HS-27A (cell line): Measurements from ENCODE around the gene STEAP4.
A peak's percentile ranks its signal among the peaks of the same experiment; 100 is the strongest.
"Not testable (repeated sequence)": the region's sequence is repeated elsewhere in the genome, so short reads cannot be mapped to it uniquely, and the experiment has no call there.

Source experiments
- DNase-seq: peaks from one replicate; pipeline ENCODE4 v3.0.0-alpha.2; 2012; ENCODE audit warnings: low read depth, missing footprints

Gene STEAP4

GRCh38 chr7:88312061-88312663 lies 5.5 kb upstream of the STEAP4 start:
- no peak for DNase-seq

GRCh38 chr7:88311675-88312036 lies 5.0 kb upstream of the STEAP4 start:
- DNase-seq: no peak

DNA sequence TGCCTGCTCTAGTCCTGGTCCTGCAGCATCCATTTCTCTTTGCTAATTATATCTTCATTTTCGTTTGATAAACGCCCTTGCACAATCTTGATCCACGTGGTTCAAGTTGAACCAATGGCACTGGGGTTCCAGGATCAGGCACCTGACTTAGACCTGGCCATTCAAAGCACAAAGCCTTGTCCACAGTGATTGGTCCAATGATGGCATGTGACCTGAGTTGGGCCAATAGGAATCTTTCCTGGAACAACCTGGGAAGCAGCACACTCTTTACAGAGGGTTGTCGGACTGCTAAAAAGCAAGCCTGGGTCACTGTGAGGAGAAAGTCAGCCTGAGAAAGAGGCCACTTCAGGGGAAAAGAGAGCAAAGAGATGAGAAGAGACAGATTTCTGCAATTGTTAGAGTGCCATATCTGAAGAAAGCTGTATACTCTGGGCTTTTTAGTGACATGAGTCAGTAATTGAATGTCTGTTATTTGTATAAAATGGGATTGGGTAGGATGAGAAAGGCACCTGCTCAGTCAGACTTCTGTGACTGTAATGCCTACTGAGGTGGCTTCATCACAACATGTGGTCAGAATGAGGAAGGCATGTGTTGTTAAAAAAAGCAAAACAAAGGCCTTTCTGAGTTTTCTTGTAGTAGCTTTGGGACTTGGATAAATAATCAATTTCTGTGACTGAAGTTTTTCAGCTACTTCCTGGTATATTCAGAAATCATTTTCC lies 4.4 kb upstream of the STEAP4 start:
- no peak for DNase-seq

GRCh38 chr7:88309819-88310218 lies 3.1 kb upstream of the STEAP4 start:
- DNase-seq: no peak

- no peak for DNase-seq
Measured at GRCh38 chr7:88307823-88308222, 1.1 kb upstream of the STEAP4 start.

DNA sequence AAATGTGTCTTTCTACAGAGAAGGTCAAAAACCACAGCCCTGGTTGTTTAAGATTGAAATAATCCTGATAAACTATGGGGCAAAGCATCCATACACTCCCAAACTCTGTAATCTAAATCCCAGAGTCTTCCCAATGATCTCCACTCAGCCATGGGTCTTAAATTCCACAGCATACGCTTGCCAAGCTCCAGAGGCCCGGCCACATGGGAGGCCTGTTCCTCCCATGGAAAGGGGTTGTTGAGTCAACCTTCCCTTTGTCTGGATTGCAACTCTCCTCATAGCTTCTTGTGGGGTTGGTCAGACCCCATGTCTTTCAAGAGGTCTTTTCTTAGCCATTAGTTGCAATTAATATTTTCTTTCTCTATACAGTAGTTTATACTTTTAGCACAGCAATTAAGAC lies 718 bp upstream of the STEAP4 start:
- no peak for DNase-seq

DNA sequence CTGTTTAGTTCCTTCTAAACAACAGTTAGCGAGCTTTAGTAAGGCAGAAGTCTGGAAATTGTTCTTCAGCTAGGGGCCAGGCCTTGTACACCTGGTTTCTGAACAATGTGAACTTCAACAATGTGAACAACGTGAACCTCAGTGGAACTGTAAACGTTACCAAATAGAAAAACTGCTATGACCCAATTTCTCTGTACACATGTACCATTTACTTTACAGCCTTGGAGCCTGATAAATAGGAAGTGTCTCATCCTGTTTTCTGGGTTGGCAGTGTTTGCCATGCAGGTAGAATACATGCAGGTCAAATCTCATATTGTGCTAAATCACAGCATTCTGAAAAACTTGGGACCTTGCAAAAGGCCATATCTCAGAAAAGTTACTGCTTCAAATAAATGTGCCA lies 1.6 kb downstream of the STEAP4 start:
- DNase-seq: no peak

DNA sequence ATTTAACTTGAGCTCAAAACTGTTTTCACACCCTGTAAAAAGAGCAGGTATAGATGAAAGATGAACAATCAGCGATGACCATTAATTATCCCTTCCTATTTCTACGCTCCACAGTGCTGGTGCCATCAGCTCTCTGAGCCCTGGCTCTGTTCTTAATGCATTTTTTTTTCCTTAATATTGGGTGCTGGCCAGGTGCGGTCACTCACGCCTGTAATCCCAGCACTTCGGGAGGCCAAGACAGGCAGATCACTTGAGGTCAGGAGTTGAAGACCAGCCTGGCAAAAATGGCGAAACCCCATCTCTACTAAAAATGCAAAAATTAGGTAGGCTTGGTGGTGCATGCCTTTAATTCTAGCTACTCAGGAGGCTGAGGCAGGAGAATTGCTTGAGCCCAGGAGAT lies 4.2 kb downstream of the STEAP4 start:
- no peak for DNase-seq

- no peak for DNase-seq
Measured at GRCh38 chr7:88301924-88302323, 4.8 kb downstream of the STEAP4 start.

DNA sequence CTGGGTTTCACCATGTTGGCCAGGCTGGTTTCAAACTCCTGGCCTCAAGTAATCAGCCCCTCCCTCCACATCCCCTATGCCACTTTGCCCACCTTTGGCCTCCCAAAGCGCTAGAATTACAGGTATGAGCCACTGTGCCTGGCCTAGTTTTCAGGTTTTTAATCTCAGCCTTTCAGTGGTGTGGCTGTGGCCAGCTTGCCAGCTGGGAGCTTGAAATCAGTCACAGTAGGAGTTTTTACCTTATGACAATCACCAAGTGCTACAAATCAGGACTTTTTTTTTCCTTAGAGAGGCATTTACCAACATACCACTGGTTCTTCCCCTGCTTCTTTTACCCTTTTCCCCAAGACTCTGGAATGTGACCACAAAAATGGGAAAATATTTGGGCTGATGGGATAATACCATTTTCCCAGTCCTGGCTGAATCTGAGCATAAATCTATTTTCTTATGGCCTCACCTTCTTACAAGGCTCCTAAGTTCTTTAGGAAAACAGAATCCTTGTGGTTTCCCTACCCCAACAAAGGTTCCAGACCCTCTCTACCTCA lies 6.2 kb downstream of the STEAP4 start:
- DNase-seq: no peak

DNA sequence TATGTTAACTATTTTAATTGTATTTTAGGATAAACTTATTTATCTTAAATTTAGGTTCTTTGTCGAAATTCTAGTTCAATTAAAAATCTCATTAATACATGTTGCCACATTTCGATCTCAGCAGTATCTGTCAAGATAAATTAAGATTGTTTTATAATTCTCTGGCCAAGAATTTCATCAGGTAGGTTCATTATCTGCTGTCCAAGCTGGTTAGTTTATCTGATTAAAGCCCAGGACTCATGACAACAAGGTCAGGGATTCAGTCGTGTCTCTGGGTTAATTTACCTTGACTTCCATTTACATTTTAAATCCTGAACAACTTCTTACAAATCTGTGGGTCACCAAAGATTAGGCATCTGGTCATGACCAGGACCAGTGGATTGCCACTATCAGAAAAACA lies 7.6 kb downstream of the STEAP4 start:
- no peak for DNase-seq

GRCh38 chr7:88293866-88294265 lies 12.8 kb downstream of the STEAP4 start:
- DNase-seq: no peak

- DNase-seq: peak; percentile 42
Measured at GRCh38 chr7:88291398-88292173, 15.1 kb downstream of the STEAP4 start.

DNA sequence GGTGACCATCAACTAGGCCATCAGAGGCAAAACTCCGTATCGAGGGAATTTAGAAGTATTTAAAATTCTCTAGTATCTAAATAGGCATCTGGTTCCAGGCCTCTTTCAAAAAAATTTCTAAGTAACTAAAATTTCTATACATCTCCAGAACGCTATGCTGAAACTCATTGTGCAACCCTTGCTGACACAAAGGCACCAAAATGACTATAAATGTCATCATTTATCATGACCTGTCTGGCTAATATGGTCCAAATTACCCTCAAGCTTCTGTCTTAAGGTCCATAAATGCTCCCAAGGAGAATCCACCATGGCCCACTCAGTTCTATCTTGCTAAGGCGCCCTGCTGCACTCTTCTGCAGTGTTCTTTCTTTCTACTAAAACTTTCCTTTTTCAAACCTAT lies 16.2 kb downstream of the STEAP4 start:
- DNase-seq: no peak

DNA sequence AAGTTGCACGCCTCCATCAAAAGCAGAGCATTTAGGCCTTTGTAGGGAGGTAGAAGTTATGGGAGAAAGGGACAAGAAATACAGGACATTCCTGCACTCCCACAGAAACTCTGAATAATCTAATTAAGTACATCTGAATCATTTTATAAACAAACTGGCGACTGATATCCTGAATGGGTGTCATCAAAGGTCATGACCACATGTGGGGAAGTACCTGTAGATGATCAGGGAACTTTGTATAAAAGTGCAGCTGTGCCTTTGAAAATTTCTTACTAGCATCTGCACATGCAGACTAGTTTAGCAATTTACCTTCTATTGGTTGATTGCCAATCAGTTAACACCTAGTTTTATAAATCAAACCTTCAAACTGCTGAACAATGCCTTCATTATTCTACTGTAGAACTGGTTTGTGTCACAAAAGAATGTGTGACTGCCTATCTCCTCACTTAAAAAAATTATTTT lies 17.1 kb downstream of the STEAP4 start:
- peak; percentile 19 for DNase-seq

DNA sequence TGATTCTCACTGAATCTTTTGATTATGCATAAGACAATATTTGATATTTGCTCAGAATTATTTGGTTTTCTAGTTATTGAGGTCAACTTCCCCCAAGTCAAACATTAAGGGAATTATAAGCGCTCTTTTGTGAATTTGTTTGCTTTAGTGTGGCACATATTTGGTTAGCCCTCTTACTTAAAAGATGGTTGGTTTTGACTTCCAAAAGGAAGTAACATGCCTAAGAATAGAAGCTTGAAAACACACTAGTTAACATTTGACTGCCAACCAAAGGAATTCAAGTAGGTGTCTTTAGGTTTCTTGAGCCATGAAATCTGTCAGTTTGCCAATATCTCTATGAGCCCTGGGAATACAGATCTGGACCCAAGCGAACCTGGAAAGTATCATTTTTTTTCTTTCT lies 24.9 kb downstream of the STEAP4 start:
- DNase-seq: no peak

GRCh38 chr7:88280801-88281200 lies 25.9 kb downstream of the STEAP4 start:
- DNase-seq: no peak

DNA sequence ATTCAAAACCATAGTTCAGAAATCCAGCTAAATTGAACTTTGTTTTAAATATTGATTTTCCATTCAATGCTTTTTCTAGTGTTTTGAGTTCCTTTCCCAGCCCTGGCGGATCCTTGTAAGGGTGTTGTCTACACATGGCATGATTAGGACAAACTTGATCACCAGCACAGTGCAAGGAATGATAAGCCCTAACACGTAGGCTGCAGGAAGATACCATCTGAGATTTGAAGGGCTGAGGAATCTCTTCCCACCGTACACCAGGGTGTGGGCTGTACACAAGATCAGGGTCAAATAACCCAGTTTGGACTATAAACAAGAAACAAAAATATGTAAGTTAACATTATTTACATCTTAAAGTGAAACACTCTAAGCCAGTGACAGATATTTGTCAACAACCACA lies 27.4 kb downstream of the STEAP4 start:
- DNase-seq: no peak

DNA sequence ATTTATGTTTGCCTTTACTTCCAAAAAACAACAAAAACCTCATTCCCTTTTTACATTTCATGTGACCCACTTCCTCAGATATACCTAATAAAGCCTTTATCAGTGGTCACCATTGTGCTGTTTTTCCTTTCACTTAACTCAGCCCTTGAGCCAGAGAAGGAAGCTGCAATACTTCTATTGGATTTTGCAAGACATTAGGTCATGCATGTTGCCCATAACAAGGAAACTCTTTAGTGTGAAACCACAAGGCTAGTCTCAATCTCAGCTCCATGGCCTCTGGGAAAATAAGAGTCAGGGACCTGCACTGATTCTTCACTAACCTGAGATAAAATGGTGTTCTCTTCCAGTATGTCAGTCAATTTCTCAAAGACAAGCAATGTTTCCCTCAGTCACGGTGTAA lies 27.8 kb downstream of the STEAP4 start:
- DNase-seq: no peak

DNA sequence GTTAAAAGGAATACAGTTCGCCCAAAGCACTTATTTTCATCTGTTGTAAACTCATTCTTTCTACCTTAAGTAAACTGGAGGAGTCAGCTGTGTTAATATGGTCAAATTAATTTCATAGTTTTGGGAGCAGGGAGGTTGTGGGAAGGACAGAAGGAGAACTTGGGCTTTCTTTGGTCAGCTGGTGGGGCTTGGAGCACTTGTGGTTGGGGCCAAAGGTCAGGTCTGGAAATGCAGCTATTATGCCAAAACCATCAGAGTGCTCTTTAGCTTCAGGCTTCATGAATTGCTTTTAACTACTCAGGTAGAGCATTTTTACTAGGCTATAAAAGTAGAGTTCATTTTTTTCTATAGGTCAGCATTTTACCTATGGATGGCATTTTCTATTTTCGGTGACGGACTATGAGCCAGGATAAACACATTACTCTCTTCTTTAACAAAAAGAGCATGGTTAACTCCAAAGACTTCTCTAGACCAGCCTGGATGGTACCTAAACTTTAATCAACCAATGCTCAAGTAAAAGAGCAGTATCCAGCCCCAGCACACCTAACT lies 30.0 kb downstream of the STEAP4 start:
- no peak for DNase-seq

DNA sequence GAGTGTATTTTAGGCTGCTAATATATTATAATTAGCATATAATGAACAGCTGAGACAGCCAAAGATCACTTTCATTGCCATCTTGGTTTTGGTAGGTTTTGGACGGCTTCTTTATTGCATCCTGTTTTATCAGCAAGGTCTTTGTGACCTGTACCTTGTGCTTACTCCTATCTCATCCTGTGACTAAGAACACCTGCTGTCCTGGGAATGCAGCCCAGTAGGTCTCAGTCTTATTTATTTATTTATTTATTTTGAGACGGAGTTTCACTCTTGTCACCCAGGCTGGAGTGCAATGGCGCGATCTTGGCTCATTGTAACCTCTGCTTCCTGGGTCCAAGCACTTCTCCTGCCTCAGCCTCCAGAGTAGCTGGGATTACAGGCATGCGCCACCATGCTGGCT lies 31.8 kb downstream of the STEAP4 start:
- DNase-seq: not testable (repeated sequence)

GRCh38 chr7:88269586-88269985 lies 37.1 kb downstream of the STEAP4 start:
- DNase-seq: no peak

- DNase-seq: no peak
Measured at GRCh38 chr7:88268858-88269257, 37.8 kb downstream of the STEAP4 start.
